ENCODE data around the gene LDHB. TPM values are rescaled to one million over a fixed set of nuclear protein-coding genes. Genes with fewer than 3 reads are reported as not detected.
A peak's percentile ranks its signal among the peaks of the same experiment; 100 is the strongest.

Gene LDHB
- total RNA-seq, 4 donors from 2014 or later, result 299 to 433 (median 374) TPM

DNA sequence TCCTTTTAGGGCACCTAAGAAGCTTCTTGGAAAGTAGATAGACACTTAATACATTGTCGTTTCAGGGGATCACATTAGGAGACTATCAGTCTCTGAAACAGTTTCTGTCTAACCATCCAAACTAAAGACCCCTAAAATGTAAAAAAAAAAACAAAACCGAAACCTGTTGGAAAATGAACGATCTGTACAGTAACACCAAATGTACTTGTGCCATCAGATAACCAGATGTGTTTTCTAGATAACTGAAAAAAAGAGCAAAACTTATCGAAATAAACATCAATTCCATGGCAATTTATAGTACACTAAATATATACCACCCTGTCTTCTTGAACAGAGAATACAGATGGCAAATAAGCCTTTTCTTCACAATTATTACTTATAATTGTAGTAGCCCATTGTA is 2.1 kb downstream of the LDHB start:
- TF ChIP-seq, protein P1, sequence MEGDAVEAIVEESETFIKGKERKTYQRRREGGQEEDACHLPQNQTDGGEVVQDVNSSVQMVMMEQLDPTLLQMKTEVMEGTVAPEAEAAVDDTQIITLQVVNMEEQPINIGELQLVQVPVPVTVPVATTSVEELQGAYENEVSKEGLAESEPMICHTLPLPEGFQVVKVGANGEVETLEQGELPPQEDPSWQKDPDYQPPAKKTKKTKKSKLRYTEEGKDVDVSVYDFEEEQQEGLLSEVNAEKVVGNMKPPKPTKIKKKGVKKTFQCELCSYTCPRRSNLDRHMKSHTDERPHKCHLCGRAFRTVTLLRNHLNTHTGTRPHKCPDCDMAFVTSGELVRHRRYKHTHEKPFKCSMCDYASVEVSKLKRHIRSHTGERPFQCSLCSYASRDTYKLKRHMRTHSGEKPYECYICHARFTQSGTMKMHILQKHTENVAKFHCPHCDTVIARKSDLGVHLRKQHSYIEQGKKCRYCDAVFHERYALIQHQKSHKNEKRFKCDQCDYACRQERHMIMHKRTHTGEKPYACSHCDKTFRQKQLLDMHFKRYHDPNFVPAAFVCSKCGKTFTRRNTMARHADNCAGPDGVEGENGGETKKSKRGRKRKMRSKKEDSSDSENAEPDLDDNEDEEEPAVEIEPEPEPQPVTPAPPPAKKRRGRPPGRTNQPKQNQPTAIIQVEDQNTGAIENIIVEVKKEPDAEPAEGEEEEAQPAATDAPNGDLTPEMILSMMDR (IDR thresholded peaks at IDR 0.05), result no peak
- no peak for TF ChIP-seq EP300 (IDR thresholded peaks at IDR 0.05)
- no peak for TF ChIP-seq POLR2A (IDR thresholded peaks at IDR 0.05; ENCODE audit: low read depth)
- TF ChIP-seq POLR2AphosphoS5 (IDR thresholded peaks at IDR 0.05), result no peak
- H3K27me3 ChIP-seq, result no peaks in the 10 kb centered on the region
- no peaks in the 10 kb centered on the region for H3K9me3 ChIP-seq
- H3K4me3 ChIP-seq, result peak overlapping the region in 3 of 4 donors; percentile 83 to 90 (median 89)
- 56% methylated on average over 4 of the region's 4 CpGs for WGBS
- peaks cover 0 to 41% (median 27%) of the 10 kb centered on the region in 4 donors for H3K36me3 ChIP-seq
- H3K4me1 ChIP-seq, result peaks cover 23 to 63% (median 49%) of the 10 kb centered on the region in 4 donors
- no peak for DNase-seq (ENCODE audit: extremely low spot score)
- intact Hi-C loops (cut with DNase I), result loop anchor here (5.0 kb wide), 1 partner anchor 153 kb away; the partner anchor contains the start of genes GOLT1B and RECQL
- peak overlapping the region; percentile 95 to 98 (median 95) for H3K27ac ChIP-seq (replicated peaks in 1 of 4)

DNA sequence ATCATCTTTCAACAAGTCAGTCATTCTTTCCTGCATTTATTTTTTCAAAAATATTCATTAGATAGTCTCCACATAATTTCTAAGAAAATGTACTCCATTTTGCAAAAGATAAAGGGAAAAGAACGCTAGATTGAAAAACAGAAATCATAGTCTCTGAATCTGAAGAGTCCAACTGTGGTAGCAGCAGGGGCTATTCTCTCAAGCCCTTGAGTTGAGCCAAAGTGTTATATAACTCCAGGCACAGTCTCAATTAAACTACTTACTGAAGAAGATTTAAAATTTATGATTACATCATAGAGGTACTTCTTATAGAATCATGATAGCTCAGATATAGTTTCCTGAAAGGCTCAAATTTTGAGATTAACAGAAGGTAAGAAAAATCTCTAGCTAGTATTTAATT is 5.8 kb downstream of the LDHB start:
- Histone ChIP-seq H3K4me3 (no peak overlapping the region), H3K9me3 (no peaks in the 10 kb centered on the region), H3K27ac (replicated peaks in 1 of 4) (no peak overlapping the region), H3K36me3 (peaks cover 0 to 75% (median 47%) of the 10 kb centered on the region in 4 donors), H3K4me1 (peaks cover 30 to 76% (median 56%) of the 10 kb centered on the region in 4 donors), H3K27me3 (no peaks in the 10 kb centered on the region)
- DNase-seq (ENCODE audit: extremely low spot score), result no peak
- intact Hi-C loops (cut with DNase I), result no loop called here
- TF ChIP-seq POLR2AphosphoS5 (IDR thresholded peaks at IDR 0.05) (no peak), EP300 (IDR thresholded peaks at IDR 0.05) (no peak), POLR2A (IDR thresholded peaks at IDR 0.05; ENCODE audit: low read depth) (no peak)
- TF ChIP-seq, protein P1 (IDR thresholded peaks at IDR 0.05), result no peak
- 85% methylated on average over 1 of the region's 1 CpG for WGBS

DNA sequence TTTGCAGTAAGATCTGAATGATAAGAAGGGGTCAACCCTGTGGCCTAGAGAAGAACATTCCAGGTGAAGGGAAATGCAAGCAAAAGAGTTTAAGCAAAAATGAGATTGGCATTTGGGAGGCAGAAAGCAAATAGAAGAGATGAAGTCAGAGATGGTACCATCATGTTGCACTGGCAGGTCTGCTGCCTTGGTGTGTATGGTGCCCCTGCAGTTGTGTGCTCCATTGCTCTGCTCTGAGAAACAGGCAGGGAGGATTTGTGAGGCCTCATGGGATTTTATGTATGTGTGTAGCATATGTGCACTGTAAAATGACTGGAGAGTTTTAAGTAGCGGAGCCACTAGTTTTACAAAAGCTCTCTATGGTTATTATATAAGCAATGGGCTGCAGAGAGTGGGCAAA is 6.6 kb downstream of the LDHB start:
- TF ChIP-seq EP300 (IDR thresholded peaks at IDR 0.05), result no peak
- no peak for TF ChIP-seq POLR2AphosphoS5 (IDR thresholded peaks at IDR 0.05)
- no peak for TF ChIP-seq POLR2A (IDR thresholded peaks at IDR 0.05; ENCODE audit: low read depth)
- TF ChIP-seq, protein P1 (IDR thresholded peaks at IDR 0.05), result no peak

DNA sequence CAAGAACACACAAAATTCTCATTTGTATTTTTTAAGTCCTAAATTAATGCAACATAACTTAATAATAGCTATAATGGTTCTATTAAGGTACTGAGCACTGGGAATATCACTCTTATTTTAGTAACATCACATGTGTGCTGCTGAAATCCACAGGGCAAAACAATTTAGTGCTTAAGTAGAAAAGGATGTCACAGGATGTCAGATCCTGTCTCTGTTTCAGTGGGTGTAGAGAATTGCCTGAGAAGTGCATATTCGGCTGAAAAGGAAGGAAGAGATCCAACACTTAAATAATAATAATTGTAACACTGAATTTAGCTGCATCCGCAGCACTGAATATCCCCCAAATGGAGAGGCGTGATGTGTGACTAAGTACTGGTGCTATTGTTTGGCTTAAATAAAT is 8.6 kb downstream of the LDHB start:
- Histone ChIP-seq H3K9me3 (no peaks in the 10 kb centered on the region), H3K27me3 (no peaks in the 10 kb centered on the region), H3K4me1 (peaks cover 27 to 48% (median 32%) of the 10 kb centered on the region in 4 donors), H3K4me3 (no peak overlapping the region), H3K36me3 (peaks cover 11 to 95% (median 66%) of the 10 kb centered on the region in 4 donors), H3K27ac (replicated peaks in 1 of 4) (no peak overlapping the region)
- no peak for TF ChIP-seq POLR2A (IDR thresholded peaks at IDR 0.05; ENCODE audit: low read depth)
- TF ChIP-seq, protein P1 (IDR thresholded peaks at IDR 0.05), result no peak
- no peak for TF ChIP-seq POLR2AphosphoS5 (IDR thresholded peaks at IDR 0.05)
- TF ChIP-seq EP300 (IDR thresholded peaks at IDR 0.05), result no peak
- no peak for DNase-seq (ENCODE audit: extremely low spot score)
- WGBS, result 41% methylated on average over 3 of the region's 3 CpGs
- intact Hi-C loops (cut with DNase I), result no loop called here

More for the DNA sequence above, 6.6 kb downstream of the LDHB start:
- Histone ChIP-seq H3K36me3 (peaks cover 0 to 83% (median 54%) of the 10 kb centered on the region in 4 donors), H3K27me3 (no peaks in the 10 kb centered on the region), H3K27ac (replicated peaks in 1 of 4) (no peak overlapping the region), H3K4me3 (no peak overlapping the region), H3K9me3 (no peaks in the 10 kb centered on the region), H3K4me1 (peaks cover 27 to 68% (median 49%) of the 10 kb centered on the region in 4 donors)
- WGBS, result 100% methylated on average over 1 of the region's 1 CpG
- no peak for DNase-seq (ENCODE audit: extremely low spot score)
- intact Hi-C loops (cut with DNase I), result no loop called here

DNA sequence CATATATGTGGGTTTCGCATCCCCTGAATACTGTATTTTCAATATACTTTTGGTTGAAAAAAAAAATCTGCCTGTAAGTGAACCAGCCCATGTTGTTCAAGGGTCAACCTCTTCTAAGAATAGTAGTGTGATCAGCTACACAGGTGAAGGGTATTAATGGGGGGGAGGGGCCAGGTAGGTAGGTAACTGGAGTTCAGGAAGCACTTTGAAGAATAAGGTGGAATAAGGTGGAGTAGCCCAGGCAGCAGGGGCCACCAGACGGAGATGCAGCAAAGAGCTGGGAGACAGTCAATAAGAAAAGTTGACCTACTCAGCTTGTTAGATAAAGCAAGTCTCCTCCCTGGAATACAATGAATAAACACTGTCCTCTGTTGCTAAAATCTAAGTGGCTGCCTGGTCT is 9.3 kb downstream of the LDHB start:
- DNase-seq (ENCODE audit: extremely low spot score), result no peak
- 95% methylated on average over 2 of the region's 2 CpGs for WGBS
- Histone ChIP-seq H3K36me3 (peaks cover 18 to 95% (median 67%) of the 10 kb centered on the region in 4 donors), H3K27me3 (no peaks in the 10 kb centered on the region), H3K4me3 (no peak overlapping the region), H3K27ac (replicated peaks in 1 of 4) (no peak overlapping the region), H3K4me1 (peaks cover 27 to 44% (median 34%) of the 10 kb centered on the region in 4 donors), H3K9me3 (no peaks in the 10 kb centered on the region)
- TF ChIP-seq EP300 (IDR thresholded peaks at IDR 0.05) (no peak), POLR2AphosphoS5 (IDR thresholded peaks at IDR 0.05) (no peak), POLR2A (IDR thresholded peaks at IDR 0.05; ENCODE audit: low read depth) (no peak)
- TF ChIP-seq, protein P1 (IDR thresholded peaks at IDR 0.05), result no peak
- intact Hi-C loops (cut with DNase I), result no loop called here

Measured in esophagus muscularis mucosa (tissue), 4 donors.